PC-3 (cell line): ENCODE results near the gene ZC2HC1C.

ENCODE experiments used
- CTCF ChIP-seq: fragments of 300-600 bp; sonication (generic); conservative IDR thresholded peaks from 2 replicates; pipeline ENCODE4 v1.5.1; 2017; ENCODE audit warnings: antibody characterized with exemption, low read depth, mild to moderate bottlenecking, low read length
- EZH2 ChIP-seq: fragments of 300-600 bp; sonication (generic); IDR thresholded peaks from one replicate; pipeline ENCODE4 v1.6.1; 2017; ENCODE audit warnings: antibody characterized with exemption, mild to moderate bottlenecking, low read length; ENCODE audit not compliant: unreplicated experiment
- EZH2phosphoT487 ChIP-seq: fragments of 300-600 bp; sonication (generic); IDR thresholded peaks from 2 replicates; pipeline ENCODE4 v1.6.1; 2018; ENCODE audit warnings: mild to moderate bottlenecking, antibody characterized with exemption, low read length, borderline replicate concordance

- TF ChIP-seq EZH2phosphoT487 (no peak), EZH2 (no peak), CTCF (no peak)
Observed at GRCh38 chr14:75049731-75050201, 19.7 kb upstream of the ZC2HC1C start.
